GM19463 (cell line): ENCODE measurements around the gene LIN7A.

Experiments used
- ATAC-seq: cut with Tn5 transposase; IDR thresholded peaks from one replicate; pipeline ENCODE4 v1.9.1; 2021; ENCODE audit warnings: mild to moderate bottlenecking, moderate library complexity; ENCODE audit not compliant: unreplicated experiment

LIN7A gene

GRCh38 chr12:80766210-80766609 lies 171.5 kb downstream of the LIN7A start:
- ATAC-seq = no peak

- no peak for ATAC-seq
Observed at GRCh38 chr12:80763874-80764273, 173.9 kb downstream of the LIN7A start.

GRCh38 chr12:80761838-80762237 lies 175.9 kb downstream of the LIN7A start:
- peak; percentile 43 for ATAC-seq

- peak; percentile 84 for ATAC-seq
Observed at GRCh38 chr12:80756875-80757274, 180.9 kb downstream of the LIN7A start.

- ATAC-seq = no peak
Observed at GRCh38 chr12:80754274-80754673, 183.5 kb downstream of the LIN7A start.

- no peak for ATAC-seq
Observed at GRCh38 chr12:80752464-80752863, 185.3 kb downstream of the LIN7A start.

- ATAC-seq = no peak
Observed at GRCh38 chr12:80749456-80749855, 188.3 kb downstream of the LIN7A start.

- no peak for ATAC-seq
Observed at GRCh38 chr12:80747800-80748199, 189.9 kb downstream of the LIN7A start.

GRCh38 chr12:80745851-80746505 lies 191.8 kb downstream of the LIN7A start:
- no peak for ATAC-seq
